Retinal pigment epithelial cell (primary cell): ENCODE measurements around the gene LINS1.

Experiments used
- DNase-seq: peaks from one replicate; pipeline ENCODE4 v3.0.0-alpha.2; 2010; ENCODE audit warnings: low read depth
- H3K4me3 ChIP-seq: 2 replicates; pipeline ENCODE4 v1.5.1; 2011; ENCODE audit warnings: mild to moderate bottlenecking, low read length, control low read depth, moderate library complexity
- CTCF ChIP-seq: conservative IDR thresholded peaks from 2 replicates; pipeline ENCODE4 v1.5.1; 2011; ENCODE audit warnings: low read depth, low read length, control low read depth, inconsistent platforms

The LINS1 gene

GRCh38 chr15:100528833-100529428 is 73.1 kb downstream of the LINS1 start, which contains the start of gene CERS3:
CERS3 (minus strand) TSS chr15:100528950; CDS start chr15:100501849, 27,101 bp downstream.
- no peak for DNase-seq
- H3K4me3 ChIP-seq: no peak within 1 kb of the TSS
- no peak for TF ChIP-seq CTCF

- no peak for TF ChIP-seq CTCF
- DNase-seq: no peak
- no peak overlapping the region for H3K4me3 ChIP-seq
Observed at GRCh38 chr15:100526027-100526481, 75.9 kb downstream of the LINS1 start.

- no peak for DNase-seq
- H3K4me3 ChIP-seq: no peak overlapping the region
Observed at GRCh38 chr15:100525436-100525835, 76.5 kb downstream of the LINS1 start.

GRCh38 chr15:100524326-100524725 is 77.7 kb downstream of the LINS1 start:
- DNase-seq: no peak
- TF ChIP-seq CTCF: no peak
- no peak overlapping the region for H3K4me3 ChIP-seq

More at GRCh38 chr15:100525436-100525835, 76.5 kb downstream of the LINS1 start:
- no peak for TF ChIP-seq CTCF

GRCh38 chr15:100521907-100522306 is 80.1 kb downstream of the LINS1 start:
- no peak overlapping the region for H3K4me3 ChIP-seq
- no peak for DNase-seq
- no peak for TF ChIP-seq CTCF

GRCh38 chr15:100520132-100520921 is 81.7 kb downstream of the LINS1 start:
- no peak for TF ChIP-seq CTCF
- DNase-seq: no peak
- no peak overlapping the region for H3K4me3 ChIP-seq
